ENCODE results near the gene UTF1. TPM values are rescaled to one million over a fixed set of nuclear protein-coding genes. Genes with fewer than 3 reads are reported as not detected.
A peak's percentile ranks its signal among the peaks of the same experiment; 100 is the strongest.

The UTF1 gene
- polyA plus RNA-seq, 3 donors: 0.14 to 0.48 (median 0.24) TPM

GRCh38 chr10:133227256-133227655 is 2.8 kb upstream of the UTF1 start:
- H3K4me1 Mint-ChIP-seq: peaks cover 19% of the 10 kb centered on the region

DNA sequence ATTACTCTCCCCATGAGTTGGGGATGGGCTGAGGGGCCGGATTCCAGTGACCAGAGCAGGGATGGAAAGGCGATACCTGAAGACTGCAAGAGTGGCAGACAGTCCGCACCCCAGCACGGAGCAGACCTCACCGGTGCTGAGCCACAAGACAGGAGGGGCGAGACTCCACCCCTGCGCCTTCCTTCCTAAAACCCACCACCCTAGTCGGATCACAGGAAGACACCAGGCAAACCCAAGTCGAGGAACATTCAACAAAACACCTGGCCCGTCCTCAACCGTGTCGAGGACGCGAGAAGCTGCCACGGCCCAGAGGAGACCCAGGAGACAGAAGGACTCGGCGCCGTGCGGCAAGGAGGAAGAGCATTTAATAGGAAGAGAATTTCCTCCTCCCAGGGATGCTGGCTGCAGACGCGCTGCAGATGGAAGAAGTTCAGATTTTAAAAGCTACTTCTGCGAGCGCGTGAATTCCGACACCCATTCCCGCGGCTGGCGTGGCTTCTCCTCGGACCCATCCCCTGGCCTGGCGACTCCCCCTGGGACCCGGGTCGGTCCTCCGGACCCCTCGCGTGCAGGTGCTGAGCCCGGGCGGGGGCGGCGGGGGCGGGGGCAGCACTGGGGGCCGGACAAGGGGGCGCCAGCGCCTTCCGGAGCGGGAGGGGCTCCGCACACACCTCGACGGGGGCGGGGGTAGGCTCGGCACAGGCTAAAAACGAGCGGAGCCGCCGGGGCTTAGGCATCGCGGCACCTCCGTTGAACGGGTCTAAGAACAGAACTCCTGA is 563 bp upstream of the UTF1 start:
- Histone ChIP-seq H3K9ac (ENCODE audit: insufficient read depth, low read length, poor library complexity, severe bottlenecking) (no peak overlapping the region), H3K36me3 (replicated peaks in 1 of 2; ENCODE audit: control insufficient read depth in 1 of 2, insufficient read depth in 2 of 2, low read length in 2 of 2) (no peaks in the 10 kb centered on the region), H3K27me3 (ENCODE audit: control insufficient read depth in 2 of 2, insufficient read depth in 2 of 2, low read length in 2 of 2) (peaks cover 22 to 75% of the 10 kb centered on the region in 2 donors), H2AFZ (ENCODE audit: insufficient read depth, low read depth, low read length, poor library complexity, severe bottlenecking) (no peak overlapping the region), H3K27ac (ENCODE audit: low read depth in 1 of 2, low read length in 2 of 2) (no peak overlapping the region), H4K20me1 (ENCODE audit: insufficient read depth, low read length) (no peaks in the 10 kb centered on the region), H3K4me1 (ENCODE audit: control insufficient read depth in 1 of 2, insufficient read depth in 2 of 2, low read length in 2 of 2) (peaks cover 3 to 30% of the 10 kb centered on the region in 2 donors), H3K4me3 (replicated peaks in 1 of 3; ENCODE audit: low read depth in 2 of 3, low read length in 3 of 3) (no peak overlapping the region), H3K79me2 (ENCODE audit: insufficient read depth, low read length) (no peaks in the 10 kb centered on the region), H3K9me3 (replicated peaks in 1 of 2; ENCODE audit: control insufficient read depth in 1 of 2, insufficient read depth in 1 of 2, low read length in 2 of 2) (peaks cover 3 to 7% of the 10 kb centered on the region in 2 donors), H3K4me2 (replicated peaks; ENCODE audit: extremely low read depth, low read length, poor library complexity, severe bottlenecking) (peak overlapping the region; percentile 4)
- peak overlapping the region in 1 of 7 donors; percentile 15 for H3K27ac Mint-ChIP-seq
- no peak for DNase-seq
- H3K27me3 Mint-ChIP-seq (ENCODE audit: low read depth in 3 of 3): peaks cover 70 to 80% (median 78%) of the 10 kb centered on the region in 3 donors
- 11% methylated on average over 50 of the region's 58 CpGs for WGBS (ENCODE audit: insufficient coverage)
- H3K9me3 Mint-ChIP-seq: peaks cover 2 to 22% (median 16%) of the 10 kb centered on the region in 7 donors
- peaks cover 19% of the 10 kb centered on the region for H3K4me1 Mint-ChIP-seq
- peak overlapping the region in 1 of 2 donors; percentile 90 for H3K4me3 Mint-ChIP-seq
- intact Hi-C loops (cut with micrococcal nuclease): loop anchor here in 1 of 2 donors (10.0 kb wide), 1 partner anchor 85 kb away; no protein-coding TSS in a partner anchor
- peaks cover 9 to 13% of the 10 kb centered on the region in 2 donors for H3K36me3 Mint-ChIP-seq
- TF ChIP-seq CTCF (IDR thresholded peaks at IDR 0.05): no peak

More at GRCh38 chr10:133227256-133227655, 2.8 kb upstream of the UTF1 start:
- Histone ChIP-seq H3K36me3 (replicated peaks in 1 of 2; ENCODE audit: control insufficient read depth in 1 of 2, insufficient read depth in 2 of 2, low read length in 2 of 2) (no peaks in the 10 kb centered on the region), H3K9me3 (replicated peaks in 1 of 2; ENCODE audit: control insufficient read depth in 1 of 2, insufficient read depth in 1 of 2, low read length in 2 of 2) (peaks cover under 1 to 7% of the 10 kb centered on the region in 2 donors), H3K27me3 (ENCODE audit: control insufficient read depth in 2 of 2, insufficient read depth in 2 of 2, low read length in 2 of 2) (peaks cover 22 to 64% of the 10 kb centered on the region in 2 donors), H3K4me2 (replicated peaks; ENCODE audit: extremely low read depth, low read length, poor library complexity, severe bottlenecking) (no peak overlapping the region), H4K20me1 (ENCODE audit: insufficient read depth, low read length) (no peaks in the 10 kb centered on the region), H3K9ac (ENCODE audit: insufficient read depth, low read length, poor library complexity, severe bottlenecking) (no peak overlapping the region), H3K79me2 (ENCODE audit: insufficient read depth, low read length) (no peaks in the 10 kb centered on the region), H2AFZ (ENCODE audit: insufficient read depth, low read depth, low read length, poor library complexity, severe bottlenecking) (no peak overlapping the region), H3K4me1 (ENCODE audit: control insufficient read depth in 1 of 2, insufficient read depth in 2 of 2, low read length in 2 of 2) (peaks cover 0 to 24% of the 10 kb centered on the region in 2 donors), H3K4me3 (replicated peaks in 1 of 3; ENCODE audit: low read depth in 2 of 3, low read length in 3 of 3) (no peak overlapping the region), H3K27ac (ENCODE audit: low read depth in 1 of 2, low read length in 2 of 2) (no peak overlapping the region)
- TF ChIP-seq CTCF (IDR thresholded peaks at IDR 0.05): no peak
- H3K9me3 Mint-ChIP-seq: peaks cover 0 to 16% (median 12%) of the 10 kb centered on the region in 7 donors
- peak overlapping the region in 1 of 7 donors; percentile 50 for H3K27ac Mint-ChIP-seq
- 89% methylated on average over 14 of the region's 21 CpGs for WGBS (ENCODE audit: insufficient coverage)
- no peak for DNase-seq
- peaks cover 9 to 13% of the 10 kb centered on the region in 2 donors for H3K36me3 Mint-ChIP-seq
- peaks cover 60 to 72% (median 71%) of the 10 kb centered on the region in 3 donors for H3K27me3 Mint-ChIP-seq (ENCODE audit: low read depth in 3 of 3)
- H3K4me3 Mint-ChIP-seq: peak overlapping the region in 1 of 2 donors; percentile 67
- intact Hi-C loops (cut with micrococcal nuclease): no loop called here

Measured in CD14-positive monocyte (primary cell).